Motor neuron (in vitro differentiated cells): Measurements from ENCODE around the gene ERLIN1. TPM values are rescaled to one million over a fixed set of nuclear protein-coding genes. Genes with fewer than 3 reads are reported as not detected.

Experiments
- ATAC-seq, 8 experiments: fragments of 200-7000 bp; cut with Tn5 transposase; replicated peaks in 6 of 8; 2 replicates each; pipeline ENCODE4 v1.8.0; 2021; ENCODE audit warnings: mild to moderate bottlenecking in 8 of 8, moderate library complexity in 8 of 8
- H3K27ac ChIP-seq, 2 donors: fragments of 250-450 bp; sonication (Bioruptor Pico); 2 replicates each; pipeline ENCODE4 v1.9.0; 2021; ENCODE audit warnings: antibody characterized with exemption in 2 of 2, mild to moderate bottlenecking in 2 of 2, moderate library complexity in 1 of 2
- H3K4me1 ChIP-seq, 2 donors: fragments of 250-450 bp; sonication (Bioruptor Pico); replicated peaks in 1 of 2; 2 replicates each; pipeline ENCODE4 v1.6.1; 2021; ENCODE audit warnings: antibody characterized with exemption in 2 of 2, mild to moderate bottlenecking in 2 of 2, moderate library complexity in 1 of 2
- H3K4me3 ChIP-seq, 5 donors: fragments of 250-450 bp; sonication (Bioruptor Pico); 2 replicates each; pipeline ENCODE4 v1.9.0; 2021; ENCODE audit warnings: antibody characterized with exemption in 5 of 5, mild to moderate bottlenecking in 5 of 5, moderate library complexity in 4 of 5
- WGBS, 10 experiments: fragments of 450-650 bp; shearing (Covaris generic); methylation state at CpG; one replicate each; pipeline ENCODE4 v1.0.0; 2022; 5-methylcytosine and 5-hydroxymethylcytosine counted together
- in situ Hi-C, 9 experiments: fragments of 400-800 bp; cut with MboI; loops; one replicate each; pipeline ENCODE4 v1.15.0; 2021; ENCODE audit warnings: low sequenced_read_pairs in 9 of 9, low pct_unique_long_range_greater_than_20kb in 2 of 9; ENCODE audit not compliant: unreplicated experiment in 9 of 9
- total RNA-seq, 8 experiments: library from RNA; unstranded; fragments of 300-600 nt; gene quantifications; 2 replicates each; pipeline versions ENCODE4 v1.2.3 to v1.2.4, GENCODE V29; 2022

The ERLIN1 gene
- total RNA-seq, 8 experiments from 2014 or later, result 6.7 to 27.9 (median 18.3) TPM

DNA sequence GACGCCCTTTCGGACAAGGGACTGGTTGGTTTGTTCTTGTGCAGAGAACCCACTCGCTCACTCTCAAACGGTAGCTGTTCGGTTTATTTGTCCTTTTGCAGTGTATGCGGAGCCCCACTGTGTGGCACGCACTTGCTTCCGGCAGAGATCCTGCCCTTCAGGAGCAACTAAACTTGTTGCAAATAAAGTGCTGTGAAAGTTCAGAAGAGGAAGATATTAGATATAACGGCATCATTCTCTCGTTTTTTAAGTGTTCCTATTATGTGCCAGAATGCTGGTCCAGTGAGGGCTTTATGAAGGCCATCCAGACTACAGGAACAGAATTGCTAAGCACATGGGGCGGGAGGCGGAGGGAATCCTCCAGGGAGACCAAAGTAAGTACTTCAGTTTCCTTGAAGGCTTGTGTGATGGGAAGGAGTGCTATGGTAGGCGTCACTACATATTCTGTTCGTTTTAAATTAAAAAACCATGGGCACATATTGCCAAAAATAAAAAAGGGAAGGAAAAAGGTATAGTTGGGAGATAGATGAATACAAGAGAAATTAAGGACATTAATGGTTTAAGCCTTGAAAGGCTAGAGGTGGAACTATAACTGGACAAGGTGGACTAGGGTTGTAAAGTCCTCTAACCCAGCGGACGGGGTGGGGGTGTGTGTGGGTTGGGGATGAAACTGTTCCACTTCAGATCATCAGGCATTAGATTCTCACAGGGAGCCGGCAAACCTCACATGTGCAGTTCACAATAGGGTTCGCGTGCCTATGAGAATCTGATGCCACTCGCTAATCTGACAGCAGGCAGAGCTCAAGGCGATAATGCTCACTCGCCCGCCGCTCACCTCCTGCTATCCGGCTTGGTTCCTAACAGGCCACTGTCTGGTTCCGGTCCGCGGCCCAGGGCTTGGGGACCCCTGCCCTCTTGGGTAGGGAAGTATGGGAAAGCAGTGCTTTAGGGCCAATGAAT, 704 bp upstream of the ERLIN1 start:
- peak overlapping the region in 1 of 2 donors; percentile 49 for H3K27ac ChIP-seq
- in situ Hi-C loops, result no loop called here
- ATAC-seq, result peak; percentile 3 to 66 (median 6)
- 0 to 42% (median 25%) methylated on average over 4 to 20 of the region's 28 CpGs; no CpG with 5 or more reads in 1 of the 10 experiments for WGBS, 10 experiments
- peaks cover 8 to 17% of the 10 kb centered on the region in 2 donors for H3K4me1 ChIP-seq
- peak overlapping the region; percentile 63 to 77 (median 70) for H3K4me3 ChIP-seq

DNA sequence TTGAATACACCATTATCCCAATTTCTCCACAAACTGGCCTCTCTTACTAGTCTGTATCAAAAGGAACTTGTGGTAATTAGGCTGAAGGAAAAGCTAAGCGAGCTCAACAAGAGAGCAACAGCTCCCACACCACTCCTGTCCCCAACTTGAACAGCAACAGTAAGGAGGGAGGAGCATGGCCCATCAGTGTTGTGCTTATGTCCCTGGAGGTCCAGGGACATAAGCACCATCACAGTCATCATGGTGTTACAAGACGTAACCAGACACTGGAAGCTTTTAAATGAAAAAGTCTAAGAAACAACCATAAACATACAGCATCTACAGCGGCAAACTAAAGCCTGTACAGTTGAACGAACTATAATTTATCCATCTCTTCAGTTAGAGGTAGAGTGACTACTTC, 989 bp downstream of the ERLIN1 start:
- Histone ChIP-seq H3K4me1 (peaks cover 8 to 17% of the 10 kb centered on the region in 2 donors), H3K27ac (no peak overlapping the region), H3K4me3 (peak overlapping the region; percentile 63 to 77 (median 70))
- WGBS, 10 experiments, result 0 to 17% (median 0%) methylated on average over 1 to 4 of the region's 4 CpGs; no CpG with 5 or more reads in 1 of the 10 experiments
- in situ Hi-C loops, result no loop called here
- peak in 3 of 8 experiments; percentile 0 to 3 (median 1) for ATAC-seq

DNA sequence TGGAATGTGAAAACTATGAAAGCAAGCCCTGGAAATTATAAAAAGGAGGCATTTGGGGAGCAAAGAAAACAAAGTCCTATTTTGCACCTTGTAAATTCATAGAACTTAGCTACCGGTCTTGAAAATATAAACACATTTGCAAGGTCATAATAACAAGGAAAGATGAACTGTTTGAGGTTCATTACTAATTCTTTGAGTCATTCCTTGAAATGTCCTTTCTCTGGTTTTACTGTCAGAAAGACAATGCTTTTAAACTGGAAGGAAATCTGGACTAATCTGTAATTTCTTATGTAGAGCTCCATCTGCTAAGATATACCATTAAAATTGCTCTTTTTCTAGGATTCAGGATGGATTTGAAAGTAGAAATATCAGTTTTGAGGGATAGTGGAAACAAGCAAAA, 1.4 kb downstream of the ERLIN1 start:
- H3K4me3 ChIP-seq, result peak overlapping the region; percentile 63 to 77 (median 70)
- WGBS, 10 experiments, result 0 to 75% (median 43%) methylated on average over 1 of the region's 1 CpG; no CpG with 5 or more reads in 2 of the 10 experiments
- H3K4me1 ChIP-seq, result peaks cover 8 to 17% of the 10 kb centered on the region in 2 donors
- no peak for ATAC-seq
- in situ Hi-C loops, result no loop called here
- no peak overlapping the region for H3K27ac ChIP-seq

DNA sequence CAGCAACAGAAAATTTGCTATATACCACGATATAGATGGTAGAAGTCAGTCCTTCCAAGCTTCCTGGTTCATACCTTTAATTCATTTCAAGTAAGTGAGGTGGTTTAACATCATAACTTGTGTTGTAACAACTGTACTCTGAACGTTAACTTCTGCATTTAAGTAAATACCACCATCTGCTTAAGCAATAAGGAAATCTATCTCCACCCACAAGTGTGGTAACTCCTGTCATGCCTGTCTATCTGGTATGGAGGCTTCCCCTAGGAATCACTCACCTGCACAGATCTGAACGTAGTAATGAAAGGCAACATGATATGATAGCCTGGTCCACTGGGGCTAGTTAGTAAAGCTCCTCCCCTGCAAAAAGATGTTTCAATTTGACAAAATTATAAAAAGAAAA, 2.3 kb downstream of the ERLIN1 start:
- no peak overlapping the region for H3K27ac ChIP-seq
- WGBS, 10 experiments, result 50 to 96% (median 80%) methylated on average over 1 to 3 of the region's 3 CpGs; no CpG with 5 or more reads in 3 of the 10 experiments
- H3K4me3 ChIP-seq, result peak overlapping the region in 1 of 5 donors; percentile 75
- ATAC-seq, result no peak
- in situ Hi-C loops, result no loop called here
- peaks cover 8 to 17% of the 10 kb centered on the region in 2 donors for H3K4me1 ChIP-seq

DNA sequence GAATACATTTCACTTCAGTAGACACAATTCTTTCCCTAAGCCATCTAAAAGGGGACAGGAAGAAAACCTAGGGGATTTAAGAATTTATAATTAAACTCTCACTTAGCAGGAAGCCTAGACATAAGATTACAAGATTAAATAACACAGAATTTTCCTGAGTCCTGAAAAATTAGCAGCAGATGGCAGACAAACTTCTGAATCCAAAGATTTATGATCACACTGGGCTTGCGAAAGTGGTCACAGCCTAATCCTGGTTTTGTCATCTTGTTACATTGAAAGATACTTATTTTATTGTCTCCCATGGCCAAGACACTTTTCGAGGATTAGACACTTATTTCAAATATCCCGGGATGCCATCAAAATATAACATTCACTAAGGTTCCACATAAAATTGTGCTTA, 2.9 kb downstream of the ERLIN1 start:
- Histone ChIP-seq H3K4me1 (peaks cover 8 to 17% of the 10 kb centered on the region in 2 donors), H3K4me3 (no peak overlapping the region), H3K27ac (no peak overlapping the region)
- 67 to 100% (median 90%) methylated on average over 1 to 3 of the region's 3 CpGs; no CpG with 5 or more reads in 1 of the 10 experiments for WGBS, 10 experiments
- ATAC-seq, result no peak
- in situ Hi-C loops, result no loop called here

DNA sequence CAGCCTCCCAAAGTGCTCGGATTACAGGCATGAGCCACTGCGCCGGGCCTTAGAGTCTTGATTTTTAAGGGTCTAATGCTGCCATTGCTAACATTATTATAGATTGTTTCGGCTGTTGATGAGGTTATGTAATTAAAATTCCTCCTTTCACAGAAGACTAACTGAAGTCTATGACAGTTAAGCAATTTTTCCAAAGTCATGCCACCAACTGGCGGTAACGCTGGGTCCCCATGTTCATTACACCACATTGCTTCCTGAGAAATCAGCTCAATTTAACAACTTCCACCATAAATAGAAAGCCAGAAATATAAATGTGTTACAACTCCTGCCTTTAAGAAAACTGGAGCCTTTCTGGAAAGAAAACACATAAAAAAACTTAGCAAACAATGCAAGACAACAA, 3.5 kb downstream of the ERLIN1 start:
- Histone ChIP-seq H3K27ac (no peak overlapping the region), H3K4me3 (no peak overlapping the region), H3K4me1 (peaks cover 8 to 17% of the 10 kb centered on the region in 2 donors)
- 93 to 100% (median 98%) methylated on average over 2 to 6 of the region's 6 CpGs; no CpG with 5 or more reads in 1 of the 10 experiments for WGBS, 10 experiments
- ATAC-seq, result no peak
- in situ Hi-C loops, result no loop called here

DNA sequence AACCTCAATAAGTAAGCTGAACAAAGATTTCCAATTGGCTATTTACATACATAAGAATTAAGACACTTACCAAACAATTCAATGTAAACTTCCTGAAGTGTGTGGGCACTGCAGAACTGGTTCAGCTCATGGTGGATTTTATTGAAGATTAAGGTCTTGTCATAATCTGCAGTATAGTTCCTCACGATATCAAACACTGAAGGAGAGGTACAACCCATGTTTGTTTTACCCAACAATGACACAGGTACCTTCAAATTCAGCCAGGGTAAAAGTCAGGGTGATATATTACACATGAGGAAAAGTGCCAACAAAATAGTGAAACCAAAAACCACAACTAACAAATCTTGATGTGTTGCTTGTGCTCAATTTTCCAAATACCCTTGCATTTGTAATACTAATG, 10.0 kb downstream of the ERLIN1 start:
- no peak for ATAC-seq
- in situ Hi-C loops, result no loop called here
- Histone ChIP-seq H3K4me1 (no peaks in the 10 kb centered on the region), H3K4me3 (no peak overlapping the region), H3K27ac (no peak overlapping the region)
- WGBS, 10 experiments, result 90 to 100% (median 100%) methylated on average over 1 of the region's 1 CpG; no CpG with 5 or more reads in 3 of the 10 experiments

DNA sequence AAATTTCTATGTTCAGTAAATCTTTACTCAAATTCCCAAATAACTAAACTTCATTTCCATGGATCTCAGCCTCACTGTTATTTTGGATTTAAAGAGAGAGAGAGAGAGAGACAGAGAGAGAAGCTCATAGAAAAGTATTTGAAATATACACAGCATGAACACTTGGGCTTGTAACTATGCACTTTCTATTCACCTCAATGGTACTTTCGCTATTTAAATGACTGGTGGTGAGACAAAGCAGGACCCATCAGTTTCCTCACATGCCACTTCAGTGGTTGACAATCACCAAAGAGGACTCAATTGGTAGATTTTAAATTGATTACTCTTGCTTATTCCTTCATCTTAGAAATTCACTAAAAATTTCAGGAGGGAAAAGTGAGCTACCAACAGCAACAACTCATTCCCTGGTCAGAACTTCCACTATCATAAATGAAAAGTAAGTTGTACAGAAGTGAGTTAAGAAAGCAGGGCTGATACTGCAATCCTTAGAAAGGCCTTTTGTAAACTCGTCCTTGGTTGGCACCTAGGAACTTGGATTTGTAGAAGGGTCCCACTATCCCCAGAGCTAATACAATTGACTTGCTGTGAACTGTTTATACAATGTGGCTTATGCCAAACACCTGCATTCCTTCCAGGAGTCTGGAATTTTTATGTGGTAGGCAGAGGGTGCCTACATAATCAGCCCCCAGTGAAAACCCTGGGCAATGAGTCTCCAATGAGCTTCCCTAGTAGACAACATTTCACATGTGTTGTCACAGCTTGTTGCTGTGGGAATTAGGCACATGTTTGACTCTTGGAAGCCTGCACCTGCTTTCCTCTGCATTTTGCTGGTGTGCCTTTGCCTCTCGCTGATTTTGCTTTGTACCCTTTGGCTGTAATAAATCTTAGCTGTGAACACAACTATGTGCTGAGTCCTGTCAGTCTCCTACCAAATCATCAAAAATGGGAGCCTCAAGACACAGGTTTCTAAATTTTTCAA, 10.8 kb downstream of the ERLIN1 start:
- Histone ChIP-seq H3K4me1 (no peaks in the 10 kb centered on the region), H3K4me3 (no peak overlapping the region), H3K27ac (no peak overlapping the region)
- 80 to 100% (median 86%) methylated on average over 1 to 3 of the region's 3 CpGs; no CpG with 5 or more reads in 3 of the 10 experiments for WGBS, 10 experiments
- ATAC-seq, result peak in 1 of 8 experiments; percentile 84
- in situ Hi-C loops, result no loop called here

DNA sequence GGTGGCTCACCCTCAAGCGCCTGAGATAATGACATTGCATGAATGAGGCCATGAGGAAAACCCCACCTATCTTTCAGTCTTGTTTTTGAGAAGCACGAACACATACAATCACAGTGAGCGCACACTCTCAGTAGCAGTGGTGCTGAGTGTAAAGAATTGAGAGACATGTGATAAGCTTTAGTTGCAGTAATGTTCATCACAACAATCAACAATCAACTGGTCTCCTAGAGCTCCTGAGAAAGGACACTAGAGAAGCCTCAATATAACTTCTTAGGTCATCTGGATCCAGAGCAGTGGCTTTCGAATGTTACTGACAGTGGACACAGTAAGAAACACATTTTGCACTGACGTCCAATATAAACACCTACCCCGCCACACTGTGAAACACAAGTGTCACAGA, 12.8 kb downstream of the ERLIN1 start:
- ATAC-seq, result no peak
- in situ Hi-C loops, result no loop called here
- 79 to 100% (median 95%) methylated on average over 1 to 6 of the region's 6 CpGs; no CpG with 5 or more reads in 1 of the 10 experiments for WGBS, 10 experiments
- Histone ChIP-seq H3K4me3 (no peak overlapping the region), H3K4me1 (no peaks in the 10 kb centered on the region), H3K27ac (no peak overlapping the region)

DNA sequence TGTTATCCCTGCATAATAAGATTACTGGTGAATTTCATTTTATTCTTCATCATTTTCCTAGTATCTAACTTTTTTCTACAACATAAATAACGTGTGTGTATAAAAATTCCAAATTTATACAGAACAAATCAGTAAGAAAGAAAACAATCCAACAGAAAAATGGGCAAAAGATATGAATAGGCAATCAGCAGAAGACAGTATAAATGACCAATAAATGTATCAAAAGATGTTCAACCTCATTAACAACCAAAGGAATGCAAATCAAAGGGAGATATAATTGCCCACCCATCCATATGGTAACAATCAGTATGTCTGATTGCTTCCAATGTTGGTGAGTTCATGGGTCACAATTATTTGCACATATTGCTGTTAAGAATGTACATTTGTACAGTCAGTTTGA, 13.5 kb downstream of the ERLIN1 start:
- no peaks in the 10 kb centered on the region for H3K4me1 ChIP-seq
- no peak overlapping the region for H3K27ac ChIP-seq
- no peak overlapping the region for H3K4me3 ChIP-seq
- in situ Hi-C loops, result no loop called here
- 57 to 100% (median 93%) methylated on average over 1 of the region's 1 CpG for WGBS, 10 experiments
- no peak for ATAC-seq

DNA sequence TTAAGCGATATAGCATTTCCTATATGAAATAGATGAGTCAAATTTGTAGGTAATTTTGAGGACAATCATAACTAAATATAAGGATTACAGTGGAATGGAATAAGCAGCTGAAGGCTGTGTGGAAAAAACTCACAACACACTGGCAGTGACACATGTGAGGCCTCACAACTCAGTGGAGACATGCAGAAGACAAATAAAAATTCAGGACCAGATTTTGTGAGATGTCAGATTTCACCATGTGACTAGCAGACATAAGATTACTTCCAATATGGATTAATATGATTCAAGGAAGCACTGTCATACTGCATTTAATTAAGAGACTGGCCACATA, 17.6 kb downstream of the ERLIN1 start:
- in situ Hi-C loops, result no loop called here
- no peak for ATAC-seq
- Histone ChIP-seq H3K27ac (no peak overlapping the region), H3K4me1 (no peaks in the 10 kb centered on the region), H3K4me3 (no peak overlapping the region)
- 80 to 100% (median 100%) methylated on average over 1 of the region's 1 CpG; no CpG with 5 or more reads in 2 of the 10 experiments for WGBS, 10 experiments

DNA sequence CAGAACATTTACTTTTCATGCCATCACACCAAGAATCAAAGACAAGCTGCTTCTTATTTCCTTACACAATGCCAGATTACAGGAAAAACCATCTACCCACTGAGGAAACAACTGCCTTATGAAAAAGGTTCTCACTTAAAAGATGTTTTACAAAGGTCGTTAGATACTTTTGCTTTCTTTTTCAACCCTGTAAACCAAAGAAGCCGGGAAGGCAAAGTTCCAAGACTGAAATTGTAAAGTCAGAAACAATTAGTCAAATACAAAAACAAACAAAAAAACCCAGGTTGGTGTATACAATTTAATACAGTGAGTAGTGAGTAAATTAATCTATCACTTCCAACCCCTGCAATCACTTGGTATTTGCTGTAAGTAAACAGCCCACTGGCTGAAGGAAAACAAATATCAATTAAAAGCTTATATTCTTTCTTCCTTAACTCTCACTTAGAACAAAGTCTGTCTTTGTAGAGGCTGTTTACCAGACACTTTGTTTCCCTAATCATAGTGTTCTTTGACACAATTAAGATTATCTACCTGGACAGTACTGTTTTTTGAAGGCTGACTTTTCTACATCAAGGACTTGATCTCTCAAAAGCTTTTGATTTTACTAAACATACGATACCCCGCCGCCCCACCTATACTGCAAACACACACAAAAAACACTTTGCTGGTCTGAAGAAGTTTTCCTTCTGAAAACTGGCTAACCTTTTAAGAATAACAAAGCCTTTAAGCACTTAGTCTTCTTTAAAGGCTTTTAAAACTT, 18.1 kb downstream of the ERLIN1 start:
- H3K27ac ChIP-seq, result no peak overlapping the region
- in situ Hi-C loops, result no loop called here

More for the DNA sequence above, 18.1 kb downstream of the ERLIN1 start:
- ATAC-seq, result peak in 1 of 8 experiments; percentile 10
- Histone ChIP-seq H3K4me1 (no peaks in the 10 kb centered on the region), H3K4me3 (no peak overlapping the region)
- 85 to 100% (median 99%) methylated on average over 1 to 5 of the region's 5 CpGs for WGBS, 10 experiments
